GM12872 (cell line): ENCODE measurements around the gene PPEF2.

ENCODE experiments used
- CTCF ChIP-seq: IDR thresholded peaks from 3 replicates; pipeline ENCODE4 v1.5.1; 2011; ENCODE audit warnings: low read depth, mild to moderate bottlenecking, low read length, moderate library complexity; ENCODE audit not compliant: insufficient read depth

PPEF2 gene

GRCh38 chr4:75817901-75818300 lies 84.4 kb downstream of the PPEF2 start:
- no peak for TF ChIP-seq CTCF
